ENCODE data around the gene PHLPP1. TPM values are rescaled to one million over a fixed set of nuclear protein-coding genes. Genes with fewer than 3 reads are reported as not detected.

PHLPP1 gene
- total and polyA plus RNA-seq, 3 experiments from 2014 or later: 0.93 to 14.8 (median 13.5) TPM

- Mint-ChIP-seq H3K4me3 (peak overlapping the region in 6 of 7 donors; percentile 57 to 82 (median 74)), H3K27ac (peak overlapping the region in 7 of 8 donors; percentile 18 to 91 (median 72)), H3K36me3 (peaks cover 0 to 5% (median 0%) of the 10 kb centered on the region in 3 donors), H3K4me1 (peaks cover 15 to 26% (median 20%) of the 10 kb centered on the region in 3 donors), H3K9me3 (no peaks in the 10 kb centered on the region), H3K27me3 (peaks cover 0 to 2% of the 10 kb centered on the region in 2 donors)
- ChIA-PET CTCF (no interaction called here), POLR2A (no interaction called here)
- no peaks in the 10 kb centered on the region for H3K27me3 ChIP-seq (ENCODE audit: insufficient read depth, low read length, poor library complexity, severe bottlenecking)
- no peaks in the 10 kb centered on the region for H3K9me3 ChIP-seq (ENCODE audit: low read length)
- H3K4me3 ChIP-seq (ENCODE audit: low read length): no peak overlapping the region
- H3K4me1 ChIP-seq (ENCODE audit: insufficient read depth, low read length): no peaks in the 10 kb centered on the region
- no peak overlapping the region for H3K27ac ChIP-seq (ENCODE audit: low read depth, low read length)
- no peak for DNase-seq
- no peaks in the 10 kb centered on the region for H3K36me3 ChIP-seq (ENCODE audit: insufficient read depth, low read length)
Observed at GRCh38 chr18:62844850-62845643, 129.7 kb downstream of the PHLPP1 start.

- Mint-ChIP-seq H3K36me3 (peaks cover 0 to 5% (median 0%) of the 10 kb centered on the region in 3 donors), H3K27me3 (peaks cover 0 to 2% of the 10 kb centered on the region in 2 donors), H3K27ac (peak overlapping the region in 6 of 8 donors; percentile 3 to 64 (median 40)), H3K4me1 (peaks cover 15 to 26% (median 20%) of the 10 kb centered on the region in 3 donors), H3K9me3 (no peaks in the 10 kb centered on the region), H3K4me3 (peak overlapping the region in 5 of 7 donors; percentile 2 to 56 (median 28))
- ChIA-PET CTCF (no interaction called here), POLR2A (no interaction called here)
- no peaks in the 10 kb centered on the region for H3K27me3 ChIP-seq (ENCODE audit: insufficient read depth, low read length, poor library complexity, severe bottlenecking)
- H3K9me3 ChIP-seq (ENCODE audit: low read length): no peaks in the 10 kb centered on the region
- H3K4me1 ChIP-seq (ENCODE audit: insufficient read depth, low read length): no peaks in the 10 kb centered on the region
- no peak for DNase-seq
- no peak overlapping the region for H3K27ac ChIP-seq (ENCODE audit: low read depth, low read length)
- H3K4me3 ChIP-seq (ENCODE audit: low read length): no peak overlapping the region
- no peaks in the 10 kb centered on the region for H3K36me3 ChIP-seq (ENCODE audit: insufficient read depth, low read length)
Observed at GRCh38 chr18:62846313-62846712, 131.0 kb downstream of the PHLPP1 start.

GRCh38 chr18:62847081-62847480 is 131.7 kb downstream of the PHLPP1 start:
- no peaks in the 10 kb centered on the region for H3K4me1 ChIP-seq (ENCODE audit: insufficient read depth, low read length)
- no peaks in the 10 kb centered on the region for H3K9me3 ChIP-seq (ENCODE audit: low read length)
- H3K27ac Mint-ChIP-seq: peak overlapping the region in 2 of 8 donors; percentile 1 to 42
- POLR2A ChIA-PET: no interaction called here
- peaks cover 15 to 26% (median 20%) of the 10 kb centered on the region in 3 donors for H3K4me1 Mint-ChIP-seq
- no peak overlapping the region for H3K4me3 ChIP-seq (ENCODE audit: low read length)
- H3K4me3 Mint-ChIP-seq: no peak overlapping the region
- no peak for DNase-seq
- CTCF ChIA-PET: no interaction called here
- H3K27ac ChIP-seq (ENCODE audit: low read depth, low read length): no peak overlapping the region
- no peaks in the 10 kb centered on the region for H3K9me3 Mint-ChIP-seq
- peaks cover 0 to 5% (median 0%) of the 10 kb centered on the region in 3 donors for H3K36me3 Mint-ChIP-seq
- no peaks in the 10 kb centered on the region for H3K27me3 ChIP-seq (ENCODE audit: insufficient read depth, low read length, poor library complexity, severe bottlenecking)
- H3K27me3 Mint-ChIP-seq: peaks cover 0 to 2% of the 10 kb centered on the region in 2 donors
- no peaks in the 10 kb centered on the region for H3K36me3 ChIP-seq (ENCODE audit: insufficient read depth, low read length)

- no peaks in the 10 kb centered on the region for H3K4me1 ChIP-seq (ENCODE audit: insufficient read depth, low read length)
- POLR2A ChIA-PET: no interaction called here
- Mint-ChIP-seq H3K4me3 (no peak overlapping the region), H3K4me1 (peaks cover 15 to 21% (median 20%) of the 10 kb centered on the region in 3 donors), H3K27ac (no peak overlapping the region), H3K36me3 (no peaks in the 10 kb centered on the region), H3K9me3 (no peaks in the 10 kb centered on the region), H3K27me3 (peaks cover 0 to 2% of the 10 kb centered on the region in 2 donors)
- H3K9me3 ChIP-seq (ENCODE audit: low read length): no peaks in the 10 kb centered on the region
- DNase-seq: no peak
- H3K27me3 ChIP-seq (ENCODE audit: insufficient read depth, low read length, poor library complexity, severe bottlenecking): no peaks in the 10 kb centered on the region
- H3K27ac ChIP-seq (ENCODE audit: low read depth, low read length): no peak overlapping the region
- CTCF ChIA-PET: no interaction called here
- H3K4me3 ChIP-seq (ENCODE audit: low read length): no peak overlapping the region
- no peaks in the 10 kb centered on the region for H3K36me3 ChIP-seq (ENCODE audit: insufficient read depth, low read length)
Observed at GRCh38 chr18:62848946-62849345, 133.6 kb downstream of the PHLPP1 start.

GRCh38 chr18:62850619-62851306 is 135.4 kb downstream of the PHLPP1 start:
- CTCF ChIA-PET: no interaction called here
- Mint-ChIP-seq H3K4me1 (peaks cover 5 to 6% (median 5%) of the 10 kb centered on the region in 3 donors), H3K36me3 (no peaks in the 10 kb centered on the region), H3K27me3 (peaks cover 0 to 2% of the 10 kb centered on the region in 2 donors), H3K4me3 (no peak overlapping the region), H3K9me3 (no peaks in the 10 kb centered on the region), H3K27ac (no peak overlapping the region)
- POLR2A ChIA-PET: no interaction called here
- H3K4me3 ChIP-seq (ENCODE audit: low read length): no peak overlapping the region
- no peaks in the 10 kb centered on the region for H3K36me3 ChIP-seq (ENCODE audit: insufficient read depth, low read length)
- no peaks in the 10 kb centered on the region for H3K27me3 ChIP-seq (ENCODE audit: insufficient read depth, low read length, poor library complexity, severe bottlenecking)
- no peak for DNase-seq
- no peaks in the 10 kb centered on the region for H3K4me1 ChIP-seq (ENCODE audit: insufficient read depth, low read length)
- no peaks in the 10 kb centered on the region for H3K9me3 ChIP-seq (ENCODE audit: low read length)
- H3K27ac ChIP-seq (ENCODE audit: low read depth, low read length): peak overlapping the region; percentile 51

GRCh38 chr18:62852851-62853250 is 137.5 kb downstream of the PHLPP1 start:
- Histone ChIP-seq H3K9me3 (ENCODE audit: low read length) (no peaks in the 10 kb centered on the region), H3K27me3 (ENCODE audit: insufficient read depth, low read length, poor library complexity, severe bottlenecking) (no peaks in the 10 kb centered on the region), H3K4me3 (ENCODE audit: low read length) (no peak overlapping the region), H3K4me1 (ENCODE audit: insufficient read depth, low read length) (no peaks in the 10 kb centered on the region), H3K27ac (ENCODE audit: low read depth, low read length) (no peak overlapping the region), H3K36me3 (ENCODE audit: insufficient read depth, low read length) (no peaks in the 10 kb centered on the region)
- Mint-ChIP-seq H3K4me1 (peaks cover 0 to under 1% (median 0%) of the 10 kb centered on the region in 3 donors), H3K36me3 (no peaks in the 10 kb centered on the region), H3K4me3 (no peak overlapping the region), H3K27ac (no peak overlapping the region), H3K27me3 (no peaks in the 10 kb centered on the region), H3K9me3 (no peaks in the 10 kb centered on the region)
- ChIA-PET POLR2A (no interaction called here), CTCF (no interaction called here)
- no peak for DNase-seq

GRCh38 chr18:62856294-62856693 is 141.0 kb downstream of the PHLPP1 start:
- no peak overlapping the region for H3K4me3 Mint-ChIP-seq
- CTCF ChIA-PET: no interaction called here
- H3K27ac ChIP-seq (ENCODE audit: low read depth, low read length): no peak overlapping the region

GRCh38 chr18:62857263-62857976 is 142.1 kb downstream of the PHLPP1 start:
- CTCF ChIA-PET: no interaction called here
- H3K9me3 ChIP-seq (ENCODE audit: low read length): no peaks in the 10 kb centered on the region
- Mint-ChIP-seq H3K27me3 (no peaks in the 10 kb centered on the region), H3K4me3 (no peak overlapping the region), H3K9me3 (no peaks in the 10 kb centered on the region), H3K36me3 (no peaks in the 10 kb centered on the region), H3K27ac (no peak overlapping the region), H3K4me1 (peaks cover 0 to 3% (median 0%) of the 10 kb centered on the region in 3 donors)
- POLR2A ChIA-PET: no interaction called here
- H3K36me3 ChIP-seq (ENCODE audit: insufficient read depth, low read length): no peaks in the 10 kb centered on the region
- H3K27ac ChIP-seq (ENCODE audit: low read depth, low read length): no peak overlapping the region
- no peaks in the 10 kb centered on the region for H3K27me3 ChIP-seq (ENCODE audit: insufficient read depth, low read length, poor library complexity, severe bottlenecking)
- no peaks in the 10 kb centered on the region for H3K4me1 ChIP-seq (ENCODE audit: insufficient read depth, low read length)
- DNase-seq: no peak
- H3K4me3 ChIP-seq (ENCODE audit: low read length): no peak overlapping the region

More at GRCh38 chr18:62856294-62856693, 141.0 kb downstream of the PHLPP1 start:
- Histone ChIP-seq H3K4me1 (ENCODE audit: insufficient read depth, low read length) (no peaks in the 10 kb centered on the region), H3K27me3 (ENCODE audit: insufficient read depth, low read length, poor library complexity, severe bottlenecking) (no peaks in the 10 kb centered on the region), H3K4me3 (ENCODE audit: low read length) (no peak overlapping the region), H3K9me3 (ENCODE audit: low read length) (no peaks in the 10 kb centered on the region), H3K36me3 (ENCODE audit: insufficient read depth, low read length) (no peaks in the 10 kb centered on the region)
- DNase-seq: no peak
- Mint-ChIP-seq H3K9me3 (no peaks in the 10 kb centered on the region), H3K4me1 (peaks cover 0 to 3% (median 0%) of the 10 kb centered on the region in 3 donors), H3K36me3 (no peaks in the 10 kb centered on the region), H3K27me3 (no peaks in the 10 kb centered on the region), H3K27ac (peak overlapping the region in 1 of 8 donors; percentile 22)
- POLR2A ChIA-PET: no interaction called here
